Posterior vena cava (tissue), 2 donors: Measurements from ENCODE around the gene VAMP4. TPM values are rescaled to one million over a fixed set of nuclear protein-coding genes. Genes with fewer than 3 reads are reported as not detected.

Experiments used
- DNase-seq: peaks from one replicate; pipeline ENCODE4 v3.0.0-alpha.2; 2020; ENCODE audit warnings: low spot score
- intact Hi-C, 2 donors: fragments of 100-400 bp; cut with DNase I; formaldehyde crosslinking; loops; one replicate each; pipeline versions ENCODE4 v1.14.1 to v1.14.2; 2022 to 2023
- long read RNA-seq, 2 donors: library from polyadenylated mRNA; unstranded; transcript quantifications; one replicate each; pipeline ENCODE4 v2.0.0, GENCODE V29; 2020 to 2021
- total RNA-seq, 2 donors: library from RNA; stranded (reverse); fragmentation: NEBNext Ultra II Directional; extraction: Animal tissue kit (Norgen Biotek cat#: 25700); gene quantifications; one replicate each; pipeline ENCODE4 v1.2.1, GENCODE V29; 2021
- donor health status: DM: yes; HTN: yes; CAD: no.
- donor health status: DM: yes; HTN: yes; CAD: no.

The VAMP4 gene, protein sequence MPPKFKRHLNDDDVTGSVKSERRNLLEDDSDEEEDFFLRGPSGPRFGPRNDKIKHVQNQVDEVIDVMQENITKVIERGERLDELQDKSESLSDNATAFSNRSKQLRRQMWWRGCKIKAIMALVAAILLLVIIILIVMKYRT
- 10 to 100 TPM; 16.8 to 21.0 TPM for total RNA-seq
- long read RNA-seq, donor 1, full-length matches to known transcripts, result 6 of 9 reads
- long read RNA-seq, donor 1, partial matches to known transcripts, result 0 of 9 reads
- long read RNA-seq, donor 1, other reads (novel, unspliced or antisense), result 3 of 9 reads
- long read RNA-seq, donor 2, full-length matches to known transcripts, result 21 of 27 reads
- long read RNA-seq, donor 2, partial matches to known transcripts, result 5 of 27 reads
- long read RNA-seq, donor 2, other reads (novel, unspliced or antisense), result 1 of 27 reads

DNA sequence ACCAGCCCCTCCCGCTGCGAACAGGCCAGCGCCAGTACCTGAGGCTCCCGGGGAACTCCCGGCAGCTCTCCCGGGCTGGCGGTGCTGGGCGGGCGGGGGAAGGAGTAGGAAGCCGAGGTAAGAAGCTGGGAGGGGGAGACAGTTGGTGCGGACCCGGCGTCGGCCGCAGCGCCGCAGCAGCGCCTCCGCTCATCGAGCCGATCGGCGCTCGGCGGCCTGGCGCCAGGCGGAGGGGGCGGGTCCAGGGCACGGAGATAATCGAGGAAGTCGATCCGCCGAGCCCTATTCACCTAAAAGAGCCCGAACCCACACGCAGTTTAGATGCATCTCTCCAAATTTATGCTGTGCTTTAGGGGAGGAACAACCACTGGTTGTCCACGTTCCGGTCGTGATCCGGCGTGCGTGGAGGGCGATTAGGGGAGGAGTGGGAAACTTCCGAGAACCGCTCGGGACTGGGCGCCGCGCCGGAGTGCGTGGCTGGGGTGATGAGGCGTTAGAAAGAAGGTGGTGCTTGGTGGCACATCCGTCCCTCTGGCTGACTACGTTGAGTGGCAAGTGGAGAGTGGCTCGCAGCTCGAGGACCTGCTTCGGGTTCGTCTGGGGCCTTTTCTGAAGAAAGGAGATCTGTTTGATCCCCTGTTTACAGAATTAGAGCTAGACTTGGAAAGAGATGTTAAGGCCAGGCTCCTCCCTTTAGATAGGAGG, at the start of gene VAMP4:
Gene VAMP4 (minus strand): TSS at position 194 of the 705 bp plus-strand sequence. CDS start 3,651 bp downstream, outside the sequence.
- DNase-seq, result peak; percentile 96
- intact Hi-C loops, result no loop called here

DNA sequence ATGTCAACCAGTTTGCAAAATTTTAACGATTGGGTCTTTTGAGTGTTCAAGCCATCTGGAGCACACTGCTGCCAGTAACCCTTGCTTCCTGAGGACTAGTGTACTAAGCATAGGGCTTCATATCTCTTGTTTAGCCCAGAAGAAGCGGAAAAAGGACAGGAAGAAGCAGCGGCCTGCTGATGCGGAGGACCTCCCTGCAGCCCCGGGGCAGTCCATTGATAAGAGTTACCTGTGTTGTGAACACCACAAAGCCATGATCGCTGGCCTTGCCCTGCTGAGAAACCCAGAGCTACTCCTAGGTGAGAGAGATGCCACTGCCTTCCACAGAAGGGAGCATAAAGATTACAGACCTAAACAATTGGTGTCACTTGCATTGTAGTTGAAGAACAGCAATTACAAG, 48.5 kb upstream of the VAMP4 start:
- intact Hi-C loops, result loop anchor here in 1 of 2 donors (10.0 kb wide), 1 partner anchor 194 kb away; no protein-coding TSS in a partner anchor
- no peak for DNase-seq

DNA sequence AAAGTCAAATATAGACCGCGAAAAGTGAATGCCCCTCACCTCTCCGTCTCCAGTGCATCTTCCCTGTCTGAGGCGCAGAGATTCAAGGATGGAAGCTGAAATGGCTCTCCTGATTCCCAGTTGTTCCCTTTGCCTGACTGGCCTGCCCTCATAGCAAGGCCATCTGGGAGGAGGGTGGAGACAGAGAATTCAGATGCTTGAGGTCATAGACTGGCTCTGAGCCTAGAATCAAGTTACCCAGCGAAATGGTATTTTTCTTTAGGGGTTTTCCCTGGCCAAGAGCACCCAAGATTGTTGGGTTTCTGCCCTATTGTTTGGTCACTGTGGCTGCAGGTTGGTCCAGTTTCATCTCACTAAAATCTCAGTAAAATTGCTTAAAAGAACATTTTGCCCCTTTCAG, 46.8 kb upstream of the VAMP4 start:
- intact Hi-C loops, result no loop called here
- no peak for DNase-seq

DNA sequence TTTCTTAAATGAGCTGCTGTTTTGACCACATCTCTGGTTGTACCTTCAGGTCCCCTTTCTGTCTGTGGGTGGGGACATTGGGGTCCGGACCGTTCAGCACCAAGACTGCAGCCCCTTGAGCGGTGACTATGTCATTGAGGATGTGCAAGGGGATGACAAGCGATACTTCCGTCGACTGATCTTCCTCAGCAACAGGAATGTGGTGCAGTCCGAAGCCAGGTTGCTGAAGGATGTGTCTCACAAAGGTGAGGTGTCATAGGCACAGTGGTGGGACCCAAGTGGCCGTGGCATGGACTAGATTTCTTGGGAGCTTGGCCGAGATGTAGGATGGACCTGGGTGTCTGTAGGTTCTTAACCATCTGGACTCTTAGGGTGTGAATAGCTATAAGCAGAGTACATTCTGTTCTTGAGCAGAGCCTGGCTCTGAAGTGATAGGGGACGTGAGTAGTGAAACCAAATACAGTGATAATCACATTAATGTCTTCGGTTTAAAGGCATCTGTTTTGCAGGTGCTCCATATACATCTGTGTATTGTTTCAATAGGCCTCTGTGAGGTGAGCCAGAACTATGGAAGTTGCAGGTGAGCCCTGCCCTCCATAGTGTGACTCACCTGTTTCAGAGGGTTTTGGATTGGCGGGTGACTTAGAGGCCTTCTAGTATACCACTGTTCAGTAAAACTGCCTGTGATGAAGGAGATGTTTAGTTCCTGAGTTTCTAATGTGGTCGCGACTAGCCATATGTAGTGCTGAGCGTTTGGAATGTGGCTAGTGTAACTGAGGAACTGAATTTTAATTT, 46.0 kb upstream of the VAMP4 start:
- intact Hi-C loops, result no loop called here

DNA sequence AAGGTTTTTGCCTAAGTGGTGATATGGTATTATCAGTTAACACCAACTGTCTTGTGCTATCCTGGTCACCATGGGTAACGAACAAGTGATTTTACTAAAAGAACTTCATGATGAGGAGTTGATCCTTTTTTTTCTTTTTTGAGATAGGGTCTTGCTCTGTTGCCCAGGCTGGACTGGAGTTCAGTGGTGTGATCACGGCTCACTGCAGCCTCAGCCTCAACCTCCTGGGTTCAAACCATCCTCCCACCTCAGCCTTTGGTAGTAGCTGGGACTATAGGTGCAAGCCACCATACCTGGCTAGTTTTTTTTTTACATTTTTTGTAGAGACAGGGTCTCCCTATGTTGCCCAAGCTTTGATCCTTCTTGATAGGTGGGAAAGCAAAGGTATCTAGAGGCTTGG, 44.7 kb upstream of the VAMP4 start:
- no peak for DNase-seq
- intact Hi-C loops, result no loop called here

More for the DNA sequence above, 46.0 kb upstream of the VAMP4 start:
- no peak for DNase-seq

DNA sequence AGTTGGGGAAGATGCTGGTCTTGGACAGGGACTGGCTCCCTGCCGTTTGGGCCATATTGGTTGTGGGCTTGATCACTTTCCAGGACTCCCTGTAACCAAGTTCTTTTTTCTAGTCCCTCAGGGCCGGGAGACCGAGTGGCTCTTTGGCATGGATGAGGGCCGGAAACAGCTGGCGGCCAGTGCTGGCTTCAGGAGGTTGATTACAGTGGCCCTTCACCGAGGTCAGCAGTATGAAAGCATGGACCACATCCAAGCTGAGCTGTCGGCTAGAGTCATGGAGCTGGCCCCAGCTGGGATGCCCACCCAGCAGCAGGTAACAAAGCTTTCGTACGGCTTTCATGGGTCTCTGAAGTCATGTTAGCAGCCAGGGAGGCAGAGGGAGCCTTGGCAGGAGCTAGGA, 43.9 kb upstream of the VAMP4 start:
- intact Hi-C loops, result no loop called here
- DNase-seq, result no peak

DNA sequence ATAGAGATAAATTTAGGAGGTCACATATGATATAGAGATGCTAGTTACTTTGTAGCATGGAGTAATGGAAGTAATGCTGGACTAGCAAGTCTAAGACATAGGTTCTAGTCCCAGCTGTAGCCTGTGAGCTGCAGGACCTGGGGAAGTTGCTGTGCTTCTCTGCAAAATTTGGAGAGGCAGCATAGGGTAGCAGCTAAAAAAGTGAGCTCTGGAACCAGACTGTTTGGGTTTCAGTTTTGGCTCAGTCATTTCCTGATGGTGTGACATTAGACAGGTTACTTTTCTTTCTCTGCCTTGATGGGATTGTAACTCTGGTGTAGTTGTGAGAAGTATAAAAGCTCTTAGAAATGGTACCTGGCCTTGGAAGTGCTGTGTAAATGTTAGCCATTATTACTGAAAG, 42.9 kb upstream of the VAMP4 start:
- intact Hi-C loops, result no loop called here
- no peak for DNase-seq

DNA sequence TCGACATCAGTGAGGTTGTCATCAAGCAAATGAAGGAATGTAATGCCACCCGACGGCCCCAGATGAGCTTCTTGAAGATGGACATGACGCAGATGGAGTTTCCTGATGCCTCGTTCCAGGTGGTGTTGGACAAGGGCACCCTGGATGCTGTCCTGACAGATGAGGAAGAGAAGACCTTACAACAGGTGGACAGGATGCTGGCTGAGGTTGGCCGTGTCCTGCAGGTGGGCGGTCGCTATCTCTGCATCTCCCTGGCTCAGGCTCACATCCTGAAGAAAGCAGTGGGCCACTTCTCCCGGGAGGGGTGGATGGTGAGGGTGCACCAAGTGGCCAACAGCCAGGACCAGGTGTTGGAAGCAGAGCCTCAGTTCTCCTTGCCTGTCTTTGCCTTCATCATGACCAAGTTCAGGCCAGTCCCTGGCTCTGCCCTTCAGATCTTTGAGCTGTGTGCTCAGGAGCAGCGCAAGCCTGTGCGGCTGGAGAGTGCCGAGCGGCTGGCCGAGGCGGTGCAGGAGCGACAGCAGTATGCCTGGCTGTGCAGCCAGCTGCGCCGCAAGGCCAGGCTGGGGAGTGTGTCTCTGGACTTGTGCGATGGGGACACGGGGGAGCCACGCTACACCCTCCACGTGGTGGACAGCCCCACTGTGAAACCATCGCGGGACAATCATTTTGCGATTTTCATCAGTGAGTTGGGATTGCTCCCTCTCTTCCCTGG, 42.1 kb upstream of the VAMP4 start:
- intact Hi-C loops, result no loop called here
- no peak for DNase-seq

DNA sequence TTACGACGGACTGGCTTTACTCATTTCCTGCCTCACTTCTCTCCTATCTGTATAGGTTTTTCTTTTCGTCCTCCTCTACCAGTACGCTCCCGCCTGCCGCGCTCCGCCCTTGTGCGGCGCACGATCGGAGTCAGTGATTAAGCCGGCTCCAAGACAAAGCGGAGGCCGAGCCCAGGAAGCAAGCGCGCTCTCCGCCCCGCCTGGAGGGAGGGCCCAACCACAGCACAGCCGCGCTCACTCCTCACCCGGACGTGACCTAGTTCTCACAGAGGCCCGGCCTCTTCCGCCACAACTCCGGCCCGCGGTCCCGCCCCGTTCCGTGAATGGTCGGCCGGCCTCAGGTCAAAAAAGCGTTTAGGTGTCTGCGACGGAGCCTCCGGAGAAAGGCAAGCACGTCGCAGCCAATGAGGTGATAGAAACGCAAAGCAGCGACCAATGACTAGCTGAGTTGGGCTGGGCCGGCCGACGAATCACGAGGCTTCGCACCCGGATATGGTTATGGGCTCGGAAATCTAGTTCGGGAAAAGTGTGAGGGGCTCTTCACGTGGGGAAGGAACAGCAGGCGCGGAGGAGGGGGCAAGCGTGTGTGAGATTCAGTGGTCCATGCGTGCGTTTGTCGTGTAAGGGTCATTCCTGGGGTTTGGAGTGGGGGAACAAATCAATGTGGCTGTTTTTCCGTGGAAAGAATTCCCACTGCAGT, 39.5 kb upstream of the VAMP4 start, which contains the start of gene METTL13:
Gene METTL13 (plus strand): TSS at position 485 of the 700 bp plus-strand sequence. CDS start 308 bp downstream, outside the sequence.
- intact Hi-C loops, result no loop called here
- peak; percentile 100 for DNase-seq

DNA sequence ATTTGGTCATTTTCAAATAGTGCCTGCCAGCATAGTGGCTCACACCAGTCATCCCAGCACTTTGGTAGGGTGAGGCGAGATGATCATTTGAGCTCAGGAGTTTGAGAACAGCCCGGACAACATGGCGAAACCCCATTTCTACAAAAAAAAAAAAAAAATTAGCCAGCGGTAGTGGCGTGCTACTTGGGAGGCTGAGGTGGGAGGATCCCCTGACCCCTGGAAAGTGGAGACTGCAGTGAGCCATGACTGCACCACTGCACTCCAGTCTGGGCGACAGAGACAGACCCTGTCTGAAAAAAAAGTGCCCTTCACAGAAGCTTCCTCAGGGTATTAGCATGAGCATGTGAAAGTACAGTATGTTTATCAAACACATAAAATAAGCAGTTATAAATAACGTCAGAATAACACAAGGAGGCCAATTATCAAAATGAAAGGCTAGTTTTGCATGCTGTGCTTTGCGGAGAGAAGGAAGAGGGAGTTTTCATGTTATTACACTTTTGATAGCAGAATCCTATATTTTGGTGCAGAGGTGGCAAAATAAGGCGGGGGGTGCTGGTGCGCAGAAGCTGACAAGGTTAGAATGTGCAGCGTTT, 38.8 kb upstream of the VAMP4 start:
- intact Hi-C loops, result no loop called here
- no peak for DNase-seq

DNA sequence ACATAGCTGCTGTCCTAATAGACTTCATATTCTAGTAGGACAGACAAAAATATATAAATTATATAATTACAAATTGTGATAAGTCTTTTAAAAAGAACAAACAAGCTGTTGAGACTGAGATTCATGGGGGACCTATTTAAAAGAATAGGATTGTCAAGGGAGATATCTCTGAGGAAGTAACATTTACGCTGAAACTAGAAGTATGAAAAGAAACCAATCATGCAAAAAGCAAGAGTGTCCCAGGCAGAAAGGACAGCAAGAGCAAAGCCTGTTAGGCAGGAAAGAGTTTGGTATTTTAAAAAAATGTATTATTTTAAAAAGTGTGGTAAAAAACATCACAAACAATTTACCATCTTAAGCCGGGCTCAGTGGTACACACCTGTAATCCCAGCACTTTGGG, 30.4 kb upstream of the VAMP4 start:
- no peak for DNase-seq
- intact Hi-C loops, result no loop called here

DNA sequence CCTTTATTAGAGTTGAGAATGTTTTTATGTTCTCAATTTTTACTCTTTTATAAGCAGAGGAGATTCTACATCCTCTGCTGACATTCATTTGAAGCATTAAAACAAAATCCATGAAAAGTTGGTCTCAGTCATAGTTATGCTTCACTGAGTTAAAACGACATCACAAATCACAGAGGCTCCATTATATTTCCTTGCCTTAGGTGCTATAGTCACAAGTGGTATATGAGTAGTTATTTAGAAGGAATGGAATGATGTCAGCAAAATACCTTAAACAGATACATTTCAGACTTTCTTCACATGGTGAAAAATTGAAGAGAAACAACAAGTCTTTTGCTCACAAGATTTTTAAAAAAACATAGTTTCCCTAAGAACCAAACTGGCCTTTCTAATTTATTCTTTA, 27.9 kb upstream of the VAMP4 start:
- no peak for DNase-seq
- intact Hi-C loops, result no loop called here

DNA sequence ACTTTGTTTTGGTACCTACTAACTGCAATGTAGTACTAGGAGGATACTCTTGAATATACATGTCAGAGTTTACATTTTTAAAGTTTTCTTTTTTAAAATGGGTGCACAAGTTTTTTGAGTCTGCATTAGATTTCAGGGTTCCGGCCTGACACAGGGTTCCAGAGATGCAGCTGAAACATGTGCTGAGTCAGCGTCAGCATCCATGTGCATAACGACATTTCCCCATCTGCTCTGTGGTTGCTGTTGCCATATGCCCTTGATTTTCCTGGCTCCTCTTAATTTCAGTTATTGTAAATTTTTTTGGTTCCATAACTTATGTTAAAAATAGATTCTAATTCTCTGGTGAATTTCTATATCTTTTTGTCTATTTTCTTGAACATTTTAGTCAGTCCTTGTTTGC, 27.3 kb upstream of the VAMP4 start:
- intact Hi-C loops, result no loop called here

DNA sequence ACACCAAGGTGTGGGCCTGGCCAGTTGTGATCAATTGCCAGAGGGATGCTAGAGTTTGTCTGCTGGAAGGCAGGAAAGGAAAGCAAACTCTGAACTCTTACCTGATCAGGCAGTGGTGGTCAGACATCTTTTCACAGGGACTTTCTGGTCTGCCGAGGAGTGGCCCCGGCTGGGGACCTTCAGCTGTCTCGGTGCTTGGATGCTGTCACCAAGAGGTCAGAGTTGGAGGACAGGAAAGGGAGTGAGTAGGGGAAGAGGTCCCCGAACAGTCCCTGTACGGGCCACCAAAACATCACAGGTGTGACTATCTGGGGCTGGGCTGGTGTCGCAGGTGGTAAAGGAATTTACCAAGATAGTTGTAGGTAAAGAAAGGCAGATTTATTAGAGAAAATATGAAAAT, 21.9 kb upstream of the VAMP4 start:
- intact Hi-C loops, result no loop called here
- DNase-seq, result no peak

More for the DNA sequence above, 27.3 kb upstream of the VAMP4 start:
- no peak for DNase-seq

DNA sequence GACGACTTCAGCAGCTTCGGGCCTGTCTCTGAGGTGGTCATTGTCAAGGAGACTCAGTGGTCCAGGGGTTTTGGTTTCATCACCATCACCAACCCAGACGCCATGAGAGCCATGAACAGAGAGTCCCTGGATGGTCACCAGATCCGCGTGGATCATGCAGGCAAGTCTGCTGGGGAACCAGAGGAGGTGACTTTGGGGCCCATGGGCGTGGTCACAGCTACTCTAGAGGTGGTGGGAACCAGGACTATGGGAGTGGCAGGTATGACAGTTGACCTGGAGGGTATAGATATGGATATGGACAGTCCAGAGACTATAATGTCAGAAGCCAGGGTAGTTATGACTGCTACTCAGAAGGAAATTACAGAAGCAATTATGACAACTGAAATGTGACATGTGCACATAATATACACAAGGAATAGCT, 20.3 kb upstream of the VAMP4 start:
- intact Hi-C loops, result no loop called here
- no peak for DNase-seq

DNA sequence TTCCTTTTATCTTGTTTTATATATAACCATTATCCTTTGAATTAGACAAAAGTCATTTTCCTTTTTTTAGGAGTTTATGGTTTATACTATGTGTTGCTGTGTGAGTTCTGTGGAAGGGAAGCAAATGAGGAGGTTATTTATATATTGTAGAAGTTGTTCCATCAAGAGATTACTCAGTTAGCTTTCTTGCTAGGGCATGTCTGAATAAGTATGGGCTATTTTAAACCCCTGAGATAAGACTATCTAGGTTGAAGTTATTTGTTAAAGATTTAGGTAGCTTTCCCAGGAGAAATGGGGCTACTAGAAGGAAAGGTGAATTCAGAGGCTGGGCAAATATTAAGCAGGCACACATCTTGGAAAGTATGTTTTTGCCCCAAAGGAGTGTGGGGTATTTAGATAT, 16.1 kb upstream of the VAMP4 start:
- intact Hi-C loops, result no loop called here
- DNase-seq, result no peak

DNA sequence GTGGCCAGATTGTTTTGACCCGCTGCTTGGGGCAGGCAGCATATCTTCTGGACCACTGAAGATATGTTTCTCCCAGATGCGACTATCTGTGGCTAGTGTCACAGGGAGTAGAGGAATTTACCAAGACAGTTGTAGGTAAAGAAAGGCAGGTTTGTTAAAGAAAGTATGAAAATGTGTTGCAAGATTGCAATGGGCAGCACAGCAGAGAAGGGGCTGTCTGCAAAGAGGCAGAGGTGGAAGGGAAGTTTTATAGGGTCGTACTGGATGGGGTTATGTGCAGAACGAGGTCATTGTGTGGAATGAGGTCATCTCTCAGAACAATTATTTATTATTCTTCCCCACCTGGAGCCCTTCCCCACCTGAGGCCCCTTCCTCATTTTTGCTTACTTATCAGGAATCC, 15.0 kb upstream of the VAMP4 start:
- DNase-seq, result no peak
- intact Hi-C loops, result no loop called here

DNA sequence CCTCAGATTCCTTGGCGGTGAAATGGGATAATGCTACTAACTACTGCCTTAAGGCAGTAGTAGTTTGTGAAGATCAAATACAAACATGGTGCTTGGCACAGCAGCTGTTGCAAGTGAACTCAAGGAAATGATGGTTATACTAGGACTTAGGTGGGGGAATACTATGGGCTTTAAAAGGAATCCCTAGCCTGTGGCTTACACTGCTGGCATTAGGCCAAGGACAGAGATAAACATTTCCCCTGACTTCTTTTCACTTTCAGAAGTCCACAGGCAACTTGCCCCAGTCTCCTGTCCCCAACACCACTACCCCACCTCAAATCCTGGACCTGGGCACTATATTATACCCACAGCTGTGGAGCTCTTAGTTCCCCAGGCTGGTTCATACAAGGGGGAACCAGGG, 13.1 kb upstream of the VAMP4 start:
- intact Hi-C loops, result no loop called here
- no peak for DNase-seq
